ENCODE data around the gene FN3K.

- TF ChIP-seq POLR2AphosphoS5 (IDR thresholded peaks at IDR 0.05; ENCODE audit: low read depth, low read length) (no peak), SIN3A (IDR thresholded peaks at IDR 0.05; ENCODE audit: borderline replicate concordance, insufficient read depth, low read length) (no peak), TAF1 (IDR thresholded peaks at IDR 0.05; ENCODE audit: borderline replicate concordance, insufficient read depth, low read length) (no peak), FOXP2 (optimal IDR thresholded peaks at IDR 0.05; ENCODE audit: borderline replicate concordance, extremely low read depth, extremely low read length, insufficient read depth) (no peak)
- TF ChIP-seq, protein P1, sequence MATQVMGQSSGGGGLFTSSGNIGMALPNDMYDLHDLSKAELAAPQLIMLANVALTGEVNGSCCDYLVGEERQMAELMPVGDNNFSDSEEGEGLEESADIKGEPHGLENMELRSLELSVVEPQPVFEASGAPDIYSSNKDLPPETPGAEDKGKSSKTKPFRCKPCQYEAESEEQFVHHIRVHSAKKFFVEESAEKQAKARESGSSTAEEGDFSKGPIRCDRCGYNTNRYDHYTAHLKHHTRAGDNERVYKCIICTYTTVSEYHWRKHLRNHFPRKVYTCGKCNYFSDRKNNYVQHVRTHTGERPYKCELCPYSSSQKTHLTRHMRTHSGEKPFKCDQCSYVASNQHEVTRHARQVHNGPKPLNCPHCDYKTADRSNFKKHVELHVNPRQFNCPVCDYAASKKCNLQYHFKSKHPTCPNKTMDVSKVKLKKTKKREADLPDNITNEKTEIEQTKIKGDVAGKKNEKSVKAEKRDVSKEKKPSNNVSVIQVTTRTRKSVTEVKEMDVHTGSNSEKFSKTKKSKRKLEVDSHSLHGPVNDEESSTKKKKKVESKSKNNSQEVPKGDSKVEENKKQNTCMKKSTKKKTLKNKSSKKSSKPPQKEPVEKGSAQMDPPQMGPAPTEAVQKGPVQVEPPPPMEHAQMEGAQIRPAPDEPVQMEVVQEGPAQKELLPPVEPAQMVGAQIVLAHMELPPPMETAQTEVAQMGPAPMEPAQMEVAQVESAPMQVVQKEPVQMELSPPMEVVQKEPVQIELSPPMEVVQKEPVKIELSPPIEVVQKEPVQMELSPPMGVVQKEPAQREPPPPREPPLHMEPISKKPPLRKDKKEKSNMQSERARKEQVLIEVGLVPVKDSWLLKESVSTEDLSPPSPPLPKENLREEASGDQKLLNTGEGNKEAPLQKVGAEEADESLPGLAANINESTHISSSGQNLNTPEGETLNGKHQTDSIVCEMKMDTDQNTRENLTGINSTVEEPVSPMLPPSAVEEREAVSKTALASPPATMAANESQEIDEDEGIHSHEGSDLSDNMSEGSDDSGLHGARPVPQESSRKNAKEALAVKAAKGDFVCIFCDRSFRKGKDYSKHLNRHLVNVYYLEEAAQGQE (IDR thresholded peaks at IDR 0.05; ENCODE audit: insufficient read depth in 1 of 2, low read depth in 2 of 2, low read length in 2 of 2): no peak
Observed at GRCh38 chr17:82692268-82692667, 43.1 kb upstream of the FN3K start.

Measured in PFSK-1 (cell line).